IPS DF 4.7 (cell line): ENCODE measurements around the gene IRF5.
"Not testable (repeated sequence)": the region's sequence is repeated elsewhere in the genome, so short reads cannot be mapped to it uniquely, and the experiment has no call there.

Source experiments
- DNase-seq: peaks from one replicate; pipeline ENCODE4 v3.0.0-alpha.2; 2013; ENCODE audit warnings: low spot score; ENCODE audit errors: extremely low read depth

The IRF5 gene

GRCh38 chr7:128938544-128939074 is 882 bp downstream of the IRF5 start:
- DNase-seq, result no peak

GRCh38 chr7:128939075-128939860 is 1.5 kb downstream of the IRF5 start:
- DNase-seq, result no peak

- DNase-seq, result no peak
Observed at GRCh38 chr7:128939861-128940410, 2.2 kb downstream of the IRF5 start.

- no peak for DNase-seq
Observed at GRCh38 chr7:128940494-128941322, 3.0 kb downstream of the IRF5 start.

- no peak for DNase-seq
Observed at GRCh38 chr7:128941323-128941890, 3.7 kb downstream of the IRF5 start.

- DNase-seq, result no peak
Observed at GRCh38 chr7:128941946-128942526, 4.3 kb downstream of the IRF5 start.

GRCh38 chr7:128943251-128943650 is 5.5 kb downstream of the IRF5 start:
- DNase-seq, result not testable (repeated sequence)

- DNase-seq, result no peak
Observed at GRCh38 chr7:128944487-128945236, 6.9 kb downstream of the IRF5 start.

GRCh38 chr7:128945668-128946366 is 8.1 kb downstream of the IRF5 start:
- no peak for DNase-seq

- DNase-seq, result no peak
Observed at GRCh38 chr7:128946936-128947830, 9.5 kb downstream of the IRF5 start.

- no peak for DNase-seq
Observed at GRCh38 chr7:128947854-128948253, 10.1 kb downstream of the IRF5 start.

GRCh38 chr7:128948312-128948973 is 10.7 kb downstream of the IRF5 start:
- no peak for DNase-seq

GRCh38 chr7:128948976-128949760 is 11.4 kb downstream of the IRF5 start:
- DNase-seq, result no peak

- no peak for DNase-seq
Observed at GRCh38 chr7:128951296-128951695, 13.6 kb downstream of the IRF5 start.

- DNase-seq, result no peak
Observed at GRCh38 chr7:128954150-128954549, 16.4 kb downstream of the IRF5 start.

- DNase-seq, result no peak
Observed at GRCh38 chr7:128954830-128955802, 17.4 kb downstream of the IRF5 start.
